ENCODE measurements around the gene PTPRM. TPM values are rescaled to one million over a fixed set of nuclear protein-coding genes. Genes with fewer than 3 reads are reported as not detected.

Gene PTPRM
- total and polyA plus RNA-seq, 7 donors, result 3.9 to 151 (median 62.8) TPM

DNA sequence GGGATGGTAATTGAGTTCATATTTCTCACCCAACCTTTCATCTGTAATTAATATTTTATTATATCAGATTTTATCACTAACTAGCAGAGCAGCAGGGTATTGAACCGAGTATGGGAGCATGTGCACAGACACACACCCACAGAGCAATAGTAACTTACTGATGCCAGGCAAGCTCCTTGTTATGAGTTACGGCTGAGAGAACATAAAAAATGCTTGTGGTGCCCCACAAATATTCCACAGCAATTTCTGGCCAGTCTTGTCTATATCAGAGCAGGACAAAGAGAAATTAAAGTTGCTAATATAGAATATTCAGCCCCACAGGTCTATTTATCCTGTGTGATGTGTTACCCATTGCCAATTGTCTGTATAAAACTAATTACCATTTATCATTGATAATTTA lies 540.3 kb downstream of the PTPRM start:
- peaks cover 0 to 4% (median under 1%) of the 10 kb centered on the region in 4 donors for H3K9me3 ChIP-seq
- TF ChIP-seq POLR2A (IDR thresholded peaks at IDR 0.05) (no peak), EP300 (IDR thresholded peaks at IDR 0.05) (no peak), POLR2AphosphoS5 (IDR thresholded peaks at IDR 0.05) (no peak)
- TF ChIP-seq, protein P1, sequence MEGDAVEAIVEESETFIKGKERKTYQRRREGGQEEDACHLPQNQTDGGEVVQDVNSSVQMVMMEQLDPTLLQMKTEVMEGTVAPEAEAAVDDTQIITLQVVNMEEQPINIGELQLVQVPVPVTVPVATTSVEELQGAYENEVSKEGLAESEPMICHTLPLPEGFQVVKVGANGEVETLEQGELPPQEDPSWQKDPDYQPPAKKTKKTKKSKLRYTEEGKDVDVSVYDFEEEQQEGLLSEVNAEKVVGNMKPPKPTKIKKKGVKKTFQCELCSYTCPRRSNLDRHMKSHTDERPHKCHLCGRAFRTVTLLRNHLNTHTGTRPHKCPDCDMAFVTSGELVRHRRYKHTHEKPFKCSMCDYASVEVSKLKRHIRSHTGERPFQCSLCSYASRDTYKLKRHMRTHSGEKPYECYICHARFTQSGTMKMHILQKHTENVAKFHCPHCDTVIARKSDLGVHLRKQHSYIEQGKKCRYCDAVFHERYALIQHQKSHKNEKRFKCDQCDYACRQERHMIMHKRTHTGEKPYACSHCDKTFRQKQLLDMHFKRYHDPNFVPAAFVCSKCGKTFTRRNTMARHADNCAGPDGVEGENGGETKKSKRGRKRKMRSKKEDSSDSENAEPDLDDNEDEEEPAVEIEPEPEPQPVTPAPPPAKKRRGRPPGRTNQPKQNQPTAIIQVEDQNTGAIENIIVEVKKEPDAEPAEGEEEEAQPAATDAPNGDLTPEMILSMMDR (IDR thresholded peaks at IDR 0.05), result no peak
- H3K27me3 ChIP-seq, result no peaks in the 10 kb centered on the region
- no peaks in the 10 kb centered on the region for H3K4me1 ChIP-seq
- intact Hi-C loops (cut with DNase I), result no loop called here
- H3K4me3 ChIP-seq, result no peak overlapping the region
- WGBS, 2 donors, result 85 to 93% methylated on average over 2 of the region's 2 CpGs
- H3K36me3 ChIP-seq, result peaks cover 0 to 5% (median 0%) of the 10 kb centered on the region in 4 donors
- H3K27ac ChIP-seq, result no peak overlapping the region
- no peak for DNase-seq

DNA sequence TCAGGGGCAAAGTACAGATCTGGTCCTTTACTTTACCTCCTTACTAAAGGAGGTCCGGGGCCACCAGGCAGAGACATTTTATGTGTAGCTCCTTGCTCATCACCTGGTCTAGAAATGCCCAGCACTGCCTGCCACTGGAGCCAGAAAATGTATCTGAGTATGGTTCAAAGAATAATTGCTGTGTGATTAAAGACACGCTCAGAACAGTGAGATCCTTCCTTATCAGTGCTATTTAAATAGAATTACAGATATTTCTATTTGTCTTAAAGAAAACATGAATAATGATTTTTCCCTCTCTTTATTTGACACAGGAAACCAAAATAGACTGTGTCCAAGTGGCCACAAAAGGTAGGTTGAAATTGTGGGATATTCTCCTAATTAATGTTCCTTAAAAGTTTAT lies 547.4 kb downstream of the PTPRM start:
- intact Hi-C loops (cut with DNase I), result no loop called here
- Histone ChIP-seq H3K9me3 (no peaks in the 10 kb centered on the region), H3K27me3 (no peaks in the 10 kb centered on the region), H3K36me3 (no peaks in the 10 kb centered on the region), H3K4me3 (no peak overlapping the region), H3K27ac (no peak overlapping the region), H3K4me1 (no peaks in the 10 kb centered on the region)
- WGBS, 2 donors, result 62 to 80% methylated on average over 2 of the region's 2 CpGs
- DNase-seq, result no peak
- TF ChIP-seq POLR2AphosphoS5 (IDR thresholded peaks at IDR 0.05) (no peak), EP300 (IDR thresholded peaks at IDR 0.05) (no peak), POLR2A (IDR thresholded peaks at IDR 0.05) (no peak)
- TF ChIP-seq, protein P1 (IDR thresholded peaks at IDR 0.05), result no peak

DNA sequence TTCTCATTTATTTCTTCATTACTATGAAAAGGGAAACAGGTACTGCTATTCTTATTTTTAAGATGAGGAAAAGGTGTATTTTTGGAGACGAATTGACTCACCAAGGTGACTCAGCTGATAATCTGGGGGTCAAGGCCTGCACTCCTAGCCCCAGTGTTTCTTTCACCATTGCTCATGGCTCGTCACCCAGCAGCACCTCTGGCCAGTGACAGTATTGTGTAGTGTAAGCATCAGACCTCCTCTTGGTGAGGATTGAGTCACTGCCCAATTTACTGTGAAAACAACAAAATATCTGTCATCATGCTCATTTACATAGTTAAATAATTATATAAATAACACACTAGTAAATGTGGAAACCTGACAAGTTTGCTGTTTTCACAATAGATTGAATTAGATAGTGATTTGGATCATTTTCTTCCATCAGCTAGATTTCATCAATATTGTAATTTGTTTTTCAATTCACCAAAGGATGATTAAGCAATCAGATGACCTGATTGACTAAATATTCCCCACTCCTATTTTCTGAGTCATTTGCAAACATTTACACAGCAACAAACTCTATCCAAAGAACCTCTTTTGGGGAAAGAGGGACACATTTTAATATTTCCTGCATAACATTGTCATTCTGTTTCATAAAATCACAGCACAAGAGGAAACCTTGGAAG lies 549.4 kb downstream of the PTPRM start:
- intact Hi-C loops (cut with DNase I), result no loop called here
- Histone ChIP-seq H3K36me3 (no peaks in the 10 kb centered on the region), H3K9me3 (no peaks in the 10 kb centered on the region), H3K27ac (no peak overlapping the region), H3K4me3 (no peak overlapping the region), H3K27me3 (no peaks in the 10 kb centered on the region), H3K4me1 (no peaks in the 10 kb centered on the region)
- TF ChIP-seq, protein P1 (IDR thresholded peaks at IDR 0.05), result no peak
- TF ChIP-seq POLR2AphosphoS5 (IDR thresholded peaks at IDR 0.05), result no peak
- 74 to 79% methylated on average over 2 of the region's 2 CpGs for WGBS, 2 donors
- DNase-seq, result no peak

DNA sequence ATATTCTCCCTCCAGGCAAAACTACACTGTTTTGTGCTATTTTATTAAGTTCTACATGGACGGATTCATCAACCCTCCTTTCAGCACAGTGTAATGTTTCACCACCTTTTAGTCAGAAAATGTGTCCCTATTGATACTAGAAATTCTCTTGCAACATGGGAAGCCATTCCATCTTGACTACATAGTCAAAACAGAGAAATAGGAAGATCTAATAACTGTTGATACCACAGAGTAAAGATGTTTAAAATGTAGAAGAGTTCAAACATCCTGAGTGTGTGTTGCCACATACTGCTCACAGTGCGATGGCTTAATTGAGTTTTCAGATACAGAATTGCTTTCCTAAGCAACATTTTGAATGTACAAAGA lies 549.9 kb downstream of the PTPRM start:
- H3K9me3 ChIP-seq, result no peaks in the 10 kb centered on the region
- DNase-seq, result no peak
- peaks cover 0 to 3% (median 0%) of the 10 kb centered on the region in 4 donors for H3K4me1 ChIP-seq
- WGBS, 2 donors, result 81 to 90% methylated on average over 2 of the region's 2 CpGs
- TF ChIP-seq, protein P1 (IDR thresholded peaks at IDR 0.05), result no peak
- TF ChIP-seq EP300 (IDR thresholded peaks at IDR 0.05) (no peak), POLR2AphosphoS5 (IDR thresholded peaks at IDR 0.05) (no peak), POLR2A (IDR thresholded peaks at IDR 0.05) (no peak)
- no peak overlapping the region for H3K27ac ChIP-seq
- intact Hi-C loops (cut with DNase I), result no loop called here
- no peak overlapping the region for H3K4me3 ChIP-seq
- no peaks in the 10 kb centered on the region for H3K36me3 ChIP-seq
- no peaks in the 10 kb centered on the region for H3K27me3 ChIP-seq

DNA sequence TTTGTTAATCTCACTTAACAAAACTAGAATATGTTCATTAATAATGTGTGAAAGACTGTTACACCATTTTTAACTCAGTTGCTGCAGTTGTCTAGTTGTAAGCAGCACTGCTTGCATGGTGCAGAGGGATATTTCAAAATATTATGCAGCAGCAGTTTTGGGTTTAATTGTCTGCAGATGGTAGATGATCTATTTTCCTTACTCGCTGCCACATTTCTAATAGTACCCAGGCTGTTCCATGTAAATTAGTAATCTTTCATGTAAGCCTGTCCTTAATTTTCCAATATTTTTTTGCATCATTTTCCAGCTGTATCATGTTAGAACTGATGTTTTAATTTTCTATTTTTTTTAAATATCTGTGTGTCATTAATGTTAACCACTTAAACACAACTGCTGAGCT lies 554.0 kb downstream of the PTPRM start:
- no peak overlapping the region for H3K4me3 ChIP-seq
- intact Hi-C loops (cut with DNase I), result no loop called here
- H3K4me1 ChIP-seq, result peaks cover 0 to 15% (median 0%) of the 10 kb centered on the region in 4 donors
- no peaks in the 10 kb centered on the region for H3K9me3 ChIP-seq
- H3K36me3 ChIP-seq, result no peaks in the 10 kb centered on the region
- no peaks in the 10 kb centered on the region for H3K27me3 ChIP-seq
- DNase-seq, result no peak
- TF ChIP-seq EP300 (IDR thresholded peaks at IDR 0.05) (no peak), POLR2A (IDR thresholded peaks at IDR 0.05) (no peak), POLR2AphosphoS5 (IDR thresholded peaks at IDR 0.05) (no peak)
- TF ChIP-seq, protein P1 (IDR thresholded peaks at IDR 0.05), result no peak
- H3K27ac ChIP-seq, result no peak overlapping the region
- WGBS, 2 donors, result 93 to 98% methylated on average over 1 of the region's 1 CpG

Data from sigmoid colon (tissue), 7 donors.